AG08396 (cell line): ENCODE data around the gene VANGL2.

Experiments
- DNase-seq: peaks from one replicate; pipeline ENCODE4 v3.0.0; 2012; ENCODE audit warnings: low spot score, mixed read lengths

The VANGL2 gene

DNA sequence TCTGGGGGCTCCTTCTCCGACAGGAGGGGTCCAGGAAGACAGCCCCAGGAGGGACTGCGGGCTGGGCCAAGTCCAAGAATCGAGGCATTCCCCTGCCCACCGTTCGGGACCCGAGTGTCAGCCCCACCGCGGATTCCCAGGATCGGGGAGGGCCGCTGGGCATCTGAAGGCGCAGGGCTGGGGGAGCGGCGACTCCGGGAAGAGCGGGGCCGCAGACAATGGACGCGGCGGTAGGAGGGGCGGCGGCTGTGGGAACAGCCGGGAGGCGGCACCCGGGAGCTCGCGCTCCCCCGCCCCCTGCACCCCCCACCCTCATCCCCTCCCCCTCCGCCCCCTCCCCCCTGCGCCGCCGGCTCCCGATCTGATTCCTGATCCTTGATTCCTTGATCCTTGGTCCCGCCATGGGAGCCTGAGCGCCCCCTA lies at the start of gene VANGL2:
TSS of gene VANGL2 (plus strand) at position 342 of the 423 bp plus-strand sequence. CDS start 15,274 bp downstream, outside the sequence.
- no peak for DNase-seq

DNA sequence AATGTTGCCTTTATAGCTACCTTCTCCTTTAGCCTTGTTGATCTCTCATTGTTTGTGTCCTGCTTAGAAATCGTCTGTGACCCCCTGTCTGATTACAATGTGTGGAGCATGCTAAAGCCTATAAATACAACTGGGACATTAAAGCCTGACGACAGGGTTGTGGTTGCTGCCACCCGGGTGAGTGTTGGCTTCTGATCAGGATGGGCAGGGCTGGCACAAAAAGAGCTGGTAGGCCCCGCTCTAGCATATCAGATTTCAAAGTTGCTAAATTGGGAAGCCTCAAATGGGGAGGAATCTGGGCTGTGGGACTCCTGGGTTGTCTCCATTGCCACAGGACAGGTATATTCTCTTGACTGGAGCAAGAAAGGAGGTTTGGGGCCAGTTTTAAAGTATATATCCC lies 48.7 kb upstream of the VANGL2 start:
- DNase-seq = no peak

DNA sequence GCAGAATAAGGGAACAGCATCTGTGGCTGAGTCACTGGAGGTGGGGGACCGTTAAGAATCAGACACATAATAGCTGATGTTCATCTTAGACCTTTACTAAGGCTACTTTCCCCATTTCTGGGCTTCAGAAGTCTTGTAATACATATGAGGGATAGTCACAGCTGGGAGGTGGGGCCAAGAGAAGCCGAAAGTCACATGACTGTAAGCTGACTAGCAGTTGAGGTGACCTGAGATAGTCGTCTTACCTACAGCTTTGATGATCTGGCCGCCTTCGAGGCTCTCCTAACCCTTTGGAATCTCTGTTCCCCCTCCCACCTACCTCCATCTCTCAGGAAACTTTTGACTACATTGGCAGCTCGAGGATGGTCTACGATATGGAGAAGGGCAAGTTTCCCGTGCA lies 47.8 kb upstream of the VANGL2 start:
- DNase-seq = no peak

DNA sequence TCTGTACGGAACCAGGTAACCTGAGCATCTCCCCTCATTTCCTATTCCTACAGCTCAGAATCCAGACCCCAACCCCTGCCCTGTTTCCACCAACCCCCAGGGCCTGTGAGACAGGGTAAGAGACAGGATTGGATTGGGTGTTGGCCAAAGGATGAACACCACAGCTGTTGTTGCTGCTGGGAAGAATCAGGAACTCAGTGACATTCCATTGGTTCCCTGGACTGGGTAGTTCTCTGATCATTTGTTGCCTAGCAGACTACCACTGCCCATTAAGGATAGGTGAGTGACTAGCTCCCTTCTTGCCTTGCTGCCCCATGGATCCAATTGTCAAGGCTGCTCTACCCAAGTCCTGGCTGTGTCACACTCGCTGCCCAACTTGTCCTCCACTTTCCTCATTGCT lies 47.1 kb upstream of the VANGL2 start:
- no peak for DNase-seq

DNA sequence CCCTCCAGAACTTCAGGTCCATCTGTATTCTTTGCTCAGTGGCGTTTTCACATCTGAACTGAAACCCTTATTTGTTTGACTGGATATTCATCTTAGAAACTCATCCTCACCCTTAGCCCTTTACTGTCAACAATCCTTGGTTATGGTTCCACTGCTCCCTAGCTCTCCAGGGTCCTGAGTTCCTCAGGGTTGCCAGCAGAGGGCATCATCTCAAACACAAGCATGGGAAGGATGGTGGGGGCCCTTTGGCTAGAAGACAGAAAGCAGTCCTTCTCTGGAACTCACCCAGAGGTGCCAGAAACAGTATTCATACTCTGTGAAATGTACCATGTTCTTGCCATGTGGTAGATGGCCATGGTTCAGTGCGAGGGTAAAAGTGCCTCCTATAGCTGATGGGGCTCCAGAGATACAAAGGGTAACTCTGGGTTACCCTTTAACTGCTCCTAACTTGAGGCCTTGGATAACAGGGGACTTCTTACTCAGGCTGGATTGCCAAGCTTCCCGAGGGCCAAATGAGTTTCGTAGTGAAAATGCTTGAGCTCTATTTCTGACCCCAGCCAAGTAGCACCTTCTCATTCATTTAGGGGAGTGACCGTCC lies 45.9 kb upstream of the VANGL2 start:
- no peak for DNase-seq

DNA sequence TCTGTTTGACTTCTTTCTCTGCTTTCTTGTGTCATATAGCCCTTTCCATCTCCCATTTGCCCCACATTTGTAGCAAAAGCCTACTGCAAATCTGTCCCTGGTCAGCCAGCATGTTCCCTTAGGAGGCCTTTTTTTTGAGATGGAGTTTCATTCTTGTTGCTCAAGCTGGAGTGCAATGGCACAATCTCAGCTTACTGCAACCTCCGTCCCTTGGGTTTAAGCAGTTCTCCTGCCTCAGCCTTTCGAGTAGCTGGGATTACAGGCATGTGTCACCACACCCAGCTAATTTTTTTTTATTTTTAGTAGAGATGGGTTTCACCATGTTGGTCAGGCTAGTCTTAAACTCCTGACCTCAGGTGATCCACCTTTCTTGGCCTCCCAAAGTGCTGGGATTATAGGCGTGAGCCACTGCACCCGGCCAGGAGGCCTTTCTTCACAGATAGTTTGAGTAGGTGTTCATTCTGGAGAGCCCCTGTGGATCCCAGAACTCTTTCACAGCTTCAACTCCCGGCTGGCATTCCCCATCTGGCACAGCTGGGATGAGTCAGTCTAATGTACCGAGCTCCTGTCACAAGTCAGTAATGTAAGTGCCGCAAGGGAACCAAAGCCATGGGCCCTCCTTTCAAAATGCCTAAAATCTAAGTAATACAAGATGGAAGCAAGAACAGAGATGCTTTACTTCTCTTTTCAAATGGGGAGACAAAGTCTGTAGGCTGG lies 42.9 kb upstream of the VANGL2 start:
- DNase-seq = no peak

DNA sequence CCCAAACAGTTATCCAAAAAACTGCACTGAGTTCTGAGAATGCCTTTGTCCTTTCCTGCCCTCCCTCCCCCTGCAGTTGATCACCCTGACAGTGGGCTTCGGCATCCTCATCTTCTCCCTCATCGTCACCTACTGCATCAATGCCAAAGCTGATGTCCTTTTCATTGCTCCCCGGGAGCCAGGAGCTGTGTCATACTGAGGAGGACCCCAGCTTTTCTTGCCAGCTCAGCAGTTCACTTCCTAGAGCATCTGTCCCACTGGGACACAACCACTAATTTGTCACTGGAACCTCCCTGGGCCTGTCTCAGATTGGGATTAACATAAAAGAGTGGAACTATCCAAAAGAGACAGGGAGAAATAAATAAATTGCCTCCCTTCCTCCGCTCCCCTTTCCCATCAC lies 42.3 kb upstream of the VANGL2 start:
- no peak for DNase-seq

DNA sequence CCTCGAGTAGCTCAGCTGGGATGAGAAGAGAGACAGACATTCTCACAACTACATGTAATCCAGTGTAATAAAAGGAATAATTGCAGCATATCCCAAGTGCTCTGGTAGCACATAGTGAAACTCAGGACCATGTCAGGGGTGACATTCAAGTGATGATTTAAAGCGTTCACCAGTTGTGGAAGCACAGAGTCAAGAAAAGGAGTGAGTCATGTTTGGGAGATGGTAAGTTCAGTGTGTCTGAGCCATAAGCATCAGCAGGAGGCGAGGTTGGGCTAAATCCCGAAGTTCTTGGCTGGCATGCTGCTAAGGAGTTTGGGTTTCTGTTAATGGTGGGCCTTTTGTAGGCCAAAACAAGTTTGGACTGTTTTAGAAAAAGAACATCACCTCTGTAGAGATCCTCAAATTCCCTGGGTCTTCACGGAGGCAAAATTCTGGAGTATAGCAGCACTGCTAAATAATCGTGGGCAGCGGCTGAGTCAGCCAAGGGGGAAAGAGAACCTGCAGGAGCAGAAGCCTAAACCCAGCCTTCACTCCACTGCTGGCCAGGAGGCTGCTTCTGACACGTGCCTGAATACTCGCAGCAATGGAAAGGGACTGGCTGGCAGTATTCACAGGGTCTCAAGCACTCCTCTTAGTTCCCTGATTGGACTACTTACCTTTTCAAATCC lies 40.7 kb upstream of the VANGL2 start:
- DNase-seq = no peak

DNA sequence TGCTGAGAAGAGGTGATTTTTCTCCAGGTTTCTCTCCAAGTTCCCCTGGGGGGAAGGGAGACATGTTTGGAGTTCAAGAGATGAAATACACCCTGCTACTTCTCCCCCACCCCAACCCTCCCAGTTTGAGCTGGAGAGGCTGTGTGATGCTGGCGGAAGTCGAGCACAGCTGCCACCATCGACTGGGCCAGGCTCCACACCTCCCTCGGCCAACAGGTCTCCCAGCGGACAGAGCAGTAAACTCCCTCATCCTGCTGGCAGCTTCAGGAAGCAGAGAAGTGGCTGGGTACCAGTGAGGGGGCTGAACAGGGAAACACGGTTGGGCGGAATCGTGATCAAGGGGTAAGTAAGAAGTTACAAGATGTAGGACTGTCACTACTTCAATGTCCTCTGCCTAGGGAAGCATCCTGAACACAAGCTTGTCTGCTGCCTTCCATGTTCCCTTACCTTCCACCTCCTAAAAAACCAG lies 40.1 kb upstream of the VANGL2 start:
- no peak for DNase-seq

DNA sequence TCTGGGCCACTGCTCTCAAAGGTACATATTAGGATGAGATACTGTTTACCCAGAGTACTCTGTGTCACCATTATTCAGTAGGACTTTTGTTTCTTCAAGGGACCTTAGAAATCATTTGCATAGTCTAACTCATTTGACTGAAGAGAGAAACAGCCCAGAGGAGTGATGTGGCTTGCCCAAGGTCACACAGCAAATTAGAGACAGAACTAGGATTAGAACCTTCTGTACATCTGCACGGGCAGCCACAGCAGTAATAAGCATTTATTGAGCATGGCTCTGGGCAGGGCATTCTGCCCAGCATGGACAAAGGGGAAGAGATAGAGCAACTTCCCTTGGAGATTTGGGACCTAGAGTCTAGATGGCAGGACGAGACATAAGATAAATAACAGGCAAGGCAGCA lies 39.2 kb upstream of the VANGL2 start:
- DNase-seq = no peak

DNA sequence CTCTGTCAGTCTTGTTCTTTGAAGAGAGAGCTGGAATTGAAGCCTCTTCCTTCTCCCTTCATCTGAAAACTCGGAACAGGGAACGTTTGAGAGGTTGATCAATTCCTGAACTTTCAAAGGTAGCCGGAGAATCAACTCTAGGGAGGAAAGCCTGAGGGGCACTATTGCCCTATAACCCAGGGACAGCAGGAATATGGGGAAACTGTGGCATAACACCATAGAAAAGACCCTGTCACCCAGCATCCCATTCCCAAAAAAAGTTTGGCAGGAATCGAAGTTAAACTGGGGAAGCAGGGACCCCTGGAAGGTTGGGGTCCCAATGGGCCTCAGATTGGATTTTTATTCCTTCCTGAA lies 38.6 kb upstream of the VANGL2 start:
- DNase-seq = no peak

DNA sequence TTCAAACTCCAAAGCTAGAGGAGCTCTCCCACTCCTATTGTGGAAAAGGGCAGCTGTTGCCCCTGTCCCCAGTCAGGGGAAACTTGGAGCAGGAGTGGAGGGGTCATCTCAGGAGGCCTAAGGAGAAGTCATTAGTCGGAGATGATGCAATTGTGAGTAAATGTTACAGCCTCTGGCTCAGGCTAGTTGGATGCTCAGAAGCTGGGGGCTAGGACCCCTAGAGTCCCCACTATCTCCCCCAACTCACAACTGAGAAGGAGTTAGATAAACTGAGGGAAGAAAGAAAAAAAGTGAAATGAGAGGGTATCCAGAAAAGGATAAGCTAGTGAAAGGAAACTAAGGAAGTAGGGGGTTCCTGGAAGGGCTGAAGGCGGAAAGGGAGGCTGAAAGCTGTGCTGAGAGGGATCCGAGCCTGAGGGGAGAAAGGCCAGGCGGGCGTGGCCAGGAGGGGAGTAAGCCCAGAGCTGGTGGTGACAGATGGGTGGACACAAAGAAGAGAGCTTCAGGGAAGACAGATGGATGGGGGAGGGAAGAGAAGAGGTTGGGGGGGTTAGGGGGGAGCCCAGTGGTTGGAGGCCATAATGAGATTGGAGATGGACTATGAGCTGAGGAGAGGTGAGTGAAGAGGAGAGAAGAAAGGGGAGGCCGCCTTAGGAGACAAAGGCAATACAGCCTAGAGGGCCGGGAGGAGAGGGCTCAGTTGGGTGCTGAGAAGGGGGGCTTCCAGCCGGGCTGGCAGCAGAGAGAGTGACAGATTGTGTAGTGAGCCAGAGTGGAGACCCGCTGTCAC lies 38.0 kb upstream of the VANGL2 start:
- no peak for DNase-seq

DNA sequence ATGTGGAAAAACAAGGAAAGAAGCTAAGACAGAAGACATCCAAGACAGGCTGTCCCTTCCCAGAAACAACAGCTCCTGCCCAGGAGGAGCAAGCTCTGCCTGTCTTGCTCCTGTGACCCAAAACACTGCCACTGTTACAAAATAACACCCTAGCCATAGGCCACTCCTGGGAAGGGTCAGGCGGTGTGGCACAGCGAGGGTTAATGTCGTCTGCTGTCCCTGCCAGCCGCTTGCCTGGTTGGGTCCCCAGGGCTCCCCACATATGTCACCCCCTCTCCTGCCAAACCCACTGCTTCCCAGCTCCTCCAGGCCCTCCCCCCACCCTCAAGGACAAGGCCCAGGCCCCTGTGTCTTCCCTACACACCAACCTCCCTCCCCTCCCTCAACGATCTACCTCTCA lies 37.4 kb upstream of the VANGL2 start:
- no peak for DNase-seq

DNA sequence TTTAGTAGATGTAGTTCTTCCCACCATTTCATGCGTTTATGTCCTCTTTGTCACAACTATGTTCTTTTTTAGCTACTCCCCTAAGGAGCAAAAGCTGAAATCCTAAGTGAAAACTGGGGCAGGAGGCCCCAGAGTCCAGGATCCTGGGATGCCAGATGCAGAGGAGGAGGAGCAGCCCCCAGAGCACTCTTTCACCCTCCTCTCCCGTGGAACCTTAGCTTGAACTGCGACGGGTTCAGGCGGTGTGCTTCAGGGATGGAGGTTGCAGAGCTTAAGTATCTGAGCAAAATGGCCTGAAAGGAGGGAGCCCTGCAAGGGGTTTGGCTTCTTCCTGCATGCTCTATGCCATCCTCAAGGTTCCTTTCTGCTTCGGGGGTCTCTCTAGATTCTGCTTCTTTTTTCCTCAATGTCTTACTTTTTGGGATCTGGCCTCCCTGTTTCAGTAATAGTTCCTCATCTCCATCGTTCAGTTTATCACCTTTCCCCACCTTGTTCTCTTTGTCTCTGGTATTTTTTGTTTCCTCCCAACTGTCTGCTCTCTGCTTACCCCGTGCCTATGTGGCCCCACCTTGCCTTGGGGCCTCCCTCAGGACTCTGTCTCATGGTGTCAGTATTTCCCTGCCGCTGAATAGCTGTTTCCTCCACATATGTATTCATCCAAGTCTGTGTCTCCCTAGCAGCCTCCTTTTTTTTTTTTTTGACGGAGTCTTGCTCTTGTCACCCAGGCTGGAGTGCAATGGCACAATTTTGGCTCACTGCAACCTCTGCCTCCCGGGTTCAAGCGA lies 36.2 kb upstream of the VANGL2 start:
- no peak for DNase-seq

DNA sequence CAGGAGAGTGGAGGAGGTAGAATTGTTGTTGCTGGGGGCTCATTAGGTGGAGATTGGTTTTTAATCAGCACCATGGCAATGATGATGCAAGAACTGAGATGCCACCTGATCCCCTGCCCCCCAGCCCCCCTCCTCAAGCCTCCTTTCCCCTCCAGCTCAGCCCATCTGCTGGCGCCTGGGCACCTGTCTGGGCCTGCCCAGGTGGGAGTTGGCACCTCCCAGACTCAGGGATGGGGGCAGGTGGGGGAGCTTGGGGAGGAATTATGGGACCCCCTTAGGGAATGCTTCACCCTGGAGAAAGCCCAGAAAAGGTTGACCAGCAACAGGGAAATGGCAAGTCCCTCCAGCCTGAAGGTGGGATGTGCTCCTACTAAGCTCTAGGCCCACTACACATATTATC lies 35.0 kb upstream of the VANGL2 start:
- DNase-seq = no peak

DNA sequence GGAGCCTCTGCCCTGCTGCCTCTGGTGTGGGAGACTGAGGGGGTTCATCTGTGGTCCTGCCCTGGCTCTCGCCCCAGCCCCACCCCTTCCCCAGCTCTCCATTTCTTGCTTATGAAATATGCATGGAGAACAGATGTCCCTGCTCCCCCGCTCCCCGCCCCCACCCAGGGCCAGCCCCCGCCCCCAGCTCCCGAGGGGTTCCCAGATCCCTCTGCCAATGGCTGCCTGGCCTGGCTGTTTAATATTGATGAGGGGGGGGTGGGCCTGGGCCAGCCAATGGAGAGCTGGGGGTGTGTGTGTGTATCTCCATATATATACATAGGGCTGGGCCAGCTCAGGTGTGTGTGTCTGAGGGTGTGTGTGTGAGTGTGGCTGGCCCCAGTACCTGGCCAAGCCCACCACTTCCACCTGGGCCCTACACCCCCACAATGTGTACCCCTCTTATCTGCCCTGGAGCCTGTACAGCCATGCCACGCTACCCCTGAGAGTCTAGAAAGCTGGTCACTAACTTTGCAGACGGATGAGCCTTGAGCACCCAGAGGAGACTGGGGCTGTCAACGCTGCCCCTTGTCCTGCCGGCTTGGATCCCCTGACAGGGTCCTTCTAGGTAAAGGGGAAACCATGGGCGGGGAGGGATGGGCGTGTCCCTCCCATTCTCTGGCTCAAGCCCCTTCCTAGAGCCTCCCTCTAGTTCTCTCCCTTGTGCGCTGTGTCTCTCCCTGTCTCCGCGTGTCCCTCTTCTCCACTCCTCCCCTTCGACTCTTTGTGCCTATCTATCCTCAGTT lies 33.4 kb upstream of the VANGL2 start, which contains the start of gene NHLH1:
TSS of gene NHLH1 (plus strand) at position 341 of the 785 bp plus-strand sequence. CDS start 3,661 bp downstream, outside the sequence.
- no peak for DNase-seq

DNA sequence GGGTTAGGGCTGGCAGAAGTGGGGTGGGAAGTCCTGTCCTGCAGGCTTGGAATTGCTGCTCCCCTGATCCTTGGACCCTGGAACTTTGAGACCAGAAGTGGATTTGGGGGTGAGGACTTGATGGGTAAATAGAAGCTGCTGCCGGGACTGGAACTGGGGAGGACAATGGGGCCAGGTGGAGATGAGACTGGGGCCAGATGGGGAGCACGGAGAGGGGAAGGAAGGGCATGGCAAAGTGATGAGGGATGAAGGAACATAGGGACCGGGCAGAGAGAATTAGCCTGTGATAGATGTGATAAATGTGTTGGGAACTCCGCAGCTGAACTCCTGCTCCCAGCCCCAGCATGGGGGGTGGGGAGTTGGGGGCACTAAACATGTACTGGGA lies 32.9 kb upstream of the VANGL2 start:
- DNase-seq = no peak

DNA sequence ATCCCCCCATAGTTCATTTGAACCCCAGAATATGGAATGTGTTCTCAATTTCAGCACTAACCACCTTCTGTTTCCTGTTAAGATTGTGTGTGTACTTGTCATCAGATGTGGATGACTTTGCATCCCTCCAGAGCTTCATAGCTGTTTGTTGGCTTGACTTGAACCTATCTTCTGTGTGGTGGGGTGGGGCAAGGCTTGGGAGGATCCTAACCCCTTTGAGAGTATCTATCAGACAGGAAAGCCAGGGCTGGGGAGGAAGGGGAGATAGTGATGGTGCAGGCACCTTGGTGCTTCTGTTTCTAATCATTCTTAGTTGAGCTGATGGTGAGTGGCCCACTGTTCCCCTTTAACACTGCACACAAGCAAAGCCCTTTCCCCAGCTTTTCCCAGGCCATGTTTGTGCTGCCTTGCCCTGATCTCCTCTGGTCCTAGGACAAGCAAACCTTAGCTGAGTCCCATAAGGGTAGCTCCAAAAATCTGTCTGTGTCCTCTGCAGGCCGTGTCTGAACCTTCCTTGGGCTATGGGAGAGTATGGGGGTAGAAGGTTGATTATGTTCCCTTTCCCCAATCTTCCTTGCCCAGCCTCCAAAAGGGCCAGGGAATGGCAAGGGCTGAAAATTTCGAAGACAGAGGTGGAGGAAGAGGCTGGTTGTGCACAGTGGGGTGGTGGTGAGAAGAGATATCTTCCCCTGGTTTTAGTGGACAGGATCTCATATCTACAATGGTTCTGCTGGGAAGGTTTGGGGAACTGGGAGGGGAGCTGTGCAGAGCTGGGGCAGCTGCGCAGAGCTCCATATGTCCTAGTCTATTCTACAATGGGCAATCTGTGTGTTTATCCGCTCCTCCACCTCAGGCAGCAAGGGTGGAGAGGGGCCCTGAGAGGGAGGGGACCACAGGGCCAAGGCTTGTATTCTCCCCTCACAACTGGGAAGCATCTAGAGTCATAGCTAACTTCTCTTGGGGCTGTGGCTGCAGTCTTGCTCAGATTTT lies 32.1 kb upstream of the VANGL2 start:
- no peak for DNase-seq

DNA sequence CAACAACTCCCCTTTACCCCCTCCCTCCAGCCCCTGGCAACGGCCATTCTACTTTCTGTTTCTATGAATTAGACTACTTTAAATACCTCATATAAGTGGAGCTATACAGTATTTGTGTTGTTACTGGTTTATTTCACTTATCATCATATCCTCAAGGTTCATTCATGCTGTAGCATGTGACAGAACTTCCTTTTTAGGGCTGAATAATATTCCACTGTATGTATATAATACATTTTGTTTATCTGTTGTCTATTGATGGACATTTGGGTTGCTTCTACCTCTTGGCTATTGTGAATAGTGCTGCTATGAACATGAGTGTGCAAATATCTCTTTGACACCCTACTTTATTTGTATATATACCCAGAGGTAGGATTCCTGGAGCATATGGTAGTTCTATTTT lies 31.3 kb upstream of the VANGL2 start:
- no peak for DNase-seq
